PC-9 (cell line): Measurements from ENCODE around the gene KLHL6. TPM values are rescaled to one million over a fixed set of nuclear protein-coding genes. Genes with fewer than 3 reads are reported as not detected.

Experiments
- BruUV-seq: library from RNA; stranded (reverse); fragments of 400-500 nt; replicated peaks from 2 replicates; lab custom pipeline; 2021; lab: Mats Ljungman, UMichigan
- CTCF ChIA-PET: fragments of 300-600 bp; sonication (Branson Sonifier 250); formaldehyde crosslinking; loops from one replicate; lab custom pipeline; 2022; ENCODE audit warnings: antibody characterized with exemption; lab: Charles Lee
- POLR2A ChIA-PET: fragments of 300-600 bp; sonication (Branson Sonifier 250); formaldehyde crosslinking; loops from one replicate; lab custom pipeline; 2022; ENCODE audit warnings: antibody characterized with exemption; ENCODE audit not compliant: unreplicated experiment; lab: Charles Lee
- DNase-seq, 2 experiments: peaks; one replicate each; pipeline versions ENCODE4 v3.0.0 to v3.0.0-alpha.2; 2015 to 2022; ENCODE audit warnings: mixed read lengths in 1 of 2
- H2AFZ ChIP-seq: fragments of 200-600 bp; sonication (generic); 2 replicates; pipeline ENCODE4 v1.8.1; 2017; ENCODE audit warnings: antibody characterized with exemption
- H3F3A ChIP-seq: fragments of 200-600 bp; sonication (generic); 2 replicates; pipeline ENCODE4 v1.8.1; 2017; ENCODE audit warnings: antibody characterized with exemption, mild to moderate bottlenecking, low read depth; ENCODE audit not compliant: insufficient read depth
- H3K27ac ChIP-seq: fragments of 200-600 bp; sonication (generic); 2 replicates; pipeline ENCODE4 v1.6.1; 2016; ENCODE audit warnings: mixed run types
- H3K27me3 ChIP-seq: fragments of 200-600 bp; sonication (generic); 2 replicates; pipeline ENCODE4 v1.6.1; 2016; ENCODE audit warnings: low read depth, mixed run types; ENCODE audit not compliant: insufficient read depth
- H3K36me3 ChIP-seq: fragments of 200-600 bp; sonication (generic); 2 replicates; pipeline ENCODE4 v1.6.1; 2016; ENCODE audit warnings: low read depth, mixed run types
- H3K4me1 ChIP-seq: fragments of 200-600 bp; sonication (generic); replicated peaks from 2 replicates; pipeline ENCODE4 v1.6.1; 2016; ENCODE audit warnings: mixed run types; ENCODE audit not compliant: insufficient read depth
- H3K4me2 ChIP-seq: fragments of 200-600 bp; sonication (generic); 2 replicates; pipeline ENCODE4 v1.6.1; 2017; ENCODE audit warnings: mixed run types
- H3K4me3 ChIP-seq: fragments of 200-600 bp; sonication (generic); 2 replicates; pipeline ENCODE4 v1.6.1; 2016; ENCODE audit warnings: mixed run types
- H3K79me2 ChIP-seq: fragments of 200-600 bp; sonication (generic); 2 replicates; pipeline ENCODE4 v1.6.1; 2017; ENCODE audit warnings: low read depth, mixed run types
- H3K9me2 ChIP-seq: fragments of 200-600 bp; sonication (generic); 2 replicates; pipeline ENCODE4 v1.8.1; 2017; ENCODE audit warnings: mild to moderate bottlenecking; ENCODE audit not compliant: insufficient read depth
- H3K9me3 ChIP-seq: fragments of 200-600 bp; sonication (generic); 2 replicates; pipeline ENCODE4 v1.8.1; 2016; ENCODE audit warnings: low read depth; ENCODE audit not compliant: insufficient read depth
- H4K20me1 ChIP-seq: fragments of 200-600 bp; sonication (generic); 2 replicates; pipeline ENCODE4 v1.8.1; 2017; ENCODE audit not compliant: insufficient read depth
- CTCF ChIP-seq: fragments of 200-600 bp; sonication (generic); conservative IDR thresholded peaks from 2 replicates; pipeline ENCODE4 v1.6.1; 2017; ENCODE audit warnings: mixed run types, antibody characterized with exemption, mild to moderate bottlenecking, moderate library complexity
- EZH2 ChIP-seq: fragments of 200-600 bp; sonication (generic); IDR thresholded peaks from 2 replicates; pipeline ENCODE4 v1.8.0; 2017; ENCODE audit warnings: antibody characterized with exemption, low read depth
- intact Hi-C: fragments of 100-400 bp; cut with micrococcal nuclease; formaldehyde crosslinking; loops from one replicate; pipeline ENCODE4 v1.10.0; 2022; ENCODE audit not compliant: unreplicated experiment
- total RNA-seq: library from RNA; stranded (reverse); gene quantifications from 2 replicates; pipeline ENCODE4 v1.2.3, GENCODE V29; 2021

KLHL6 gene
- total RNA-seq, 1 experiment from 2014 or later = 0.04 TPM

DNA sequence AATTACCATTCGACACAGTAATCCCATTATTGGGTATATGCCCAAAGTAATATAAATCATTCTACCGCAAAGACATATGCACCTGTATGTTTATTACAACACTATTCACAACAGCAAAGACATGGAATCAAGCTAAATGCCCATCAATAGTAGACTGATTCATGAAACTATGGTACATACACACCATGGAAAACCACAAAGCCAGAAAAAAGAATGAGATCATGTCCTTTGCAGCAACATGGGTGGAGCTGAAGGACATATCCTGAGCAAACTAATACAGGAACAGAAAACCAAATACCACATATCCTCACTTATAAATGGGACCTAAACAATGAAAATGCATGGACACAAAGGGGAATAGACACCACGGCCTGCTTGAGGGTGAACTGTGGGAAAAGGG, 116.0 kb downstream of the KLHL6 start:
- peaks cover 21% of the 10 kb centered on the region for H3K9me3 ChIP-seq
- no peaks in the 10 kb centered on the region for H3F3A ChIP-seq
- intact Hi-C loops = no loop called here
- BruUV-seq = no TSS peak
- ChIA-PET POLR2A (interaction anchor here (0.6 kb wide), 1 partner anchor 16 kb away, joined by 3 read pairs; no protein-coding TSS in a partner anchor), CTCF (no interaction called here)
- TF ChIP-seq EZH2 (no peak), CTCF (no peak)
- no peak overlapping the region for H3K27ac ChIP-seq
- no peaks in the 10 kb centered on the region for H3K4me1 ChIP-seq
- H3K27me3 ChIP-seq = 0 out of 2 replicates have a peak, but pooled peaks cover 4% of the 10 kb centered on the region
- H3K9me2 ChIP-seq = no peaks in the 10 kb centered on the region
- no peak overlapping the region for H3K4me3 ChIP-seq
- no peak overlapping the region for H2AFZ ChIP-seq
- H4K20me1 ChIP-seq = no peaks in the 10 kb centered on the region
- H3K79me2 ChIP-seq = no peaks in the 10 kb centered on the region
- H3K4me2 ChIP-seq = no peak overlapping the region
- no peaks in the 10 kb centered on the region for H3K36me3 ChIP-seq
- DNase-seq = no peak

- Histone ChIP-seq H3K9me2 (no peaks in the 10 kb centered on the region), H2AFZ (no peak overlapping the region), H4K20me1 (no peaks in the 10 kb centered on the region), H3K36me3 (no peaks in the 10 kb centered on the region), H3K4me3 (no peak overlapping the region), H3K9me3 (peaks cover 13% of the 10 kb centered on the region), H3K27ac (no peak overlapping the region), H3F3A (no peaks in the 10 kb centered on the region), H3K4me2 (no peak overlapping the region), H3K27me3 (0 out of 2 replicates have a peak, but pooled peaks cover 4% of the 10 kb centered on the region), H3K79me2 (no peaks in the 10 kb centered on the region), H3K4me1 (no peaks in the 10 kb centered on the region)
- intact Hi-C loops = no loop called here
- peak in 1 of 2 experiments; percentile 8 for DNase-seq
- BruUV-seq = no TSS peak
- ChIA-PET CTCF (no interaction called here), POLR2A (no interaction called here)
- no peak for TF ChIP-seq CTCF
- TF ChIP-seq EZH2 = no peak
Measured at GRCh38 chr3:183438735-183439134, 116.8 kb downstream of the KLHL6 start.

GRCh38 chr3:183437666-183438564, 117.6 kb downstream of the KLHL6 start:
- Histone ChIP-seq H3K4me2 (no peak overlapping the region), H3K79me2 (no peaks in the 10 kb centered on the region), H4K20me1 (no peaks in the 10 kb centered on the region), H3F3A (no peaks in the 10 kb centered on the region), H3K27ac (no peak overlapping the region), H3K9me3 (peaks cover 5% of the 10 kb centered on the region), H3K27me3 (peaks cover 8% of the 10 kb centered on the region; the same call in 1 of the 2 replicates), H3K4me1 (no peaks in the 10 kb centered on the region), H2AFZ (no peak overlapping the region), H3K4me3 (no peak overlapping the region), H3K9me2 (no peaks in the 10 kb centered on the region), H3K36me3 (no peaks in the 10 kb centered on the region)
- TF ChIP-seq CTCF (no peak), EZH2 (no peak)
- BruUV-seq = no TSS peak
- ChIA-PET POLR2A (no interaction called here), CTCF (interaction anchor here (0.6 kb wide), 1 partner anchor 252 kb away, joined by 4 read pairs; no protein-coding TSS in a partner anchor)
- no peak for DNase-seq
- intact Hi-C loops = no loop called here

Other genes starting within 250 kb of the KLHL6 start
- gene MCF2L2, start 127.1 kb downstream of the KLHL6 start, total RNA-seq = 1.7 and 2.3 TPM in 2 replicates
- gene KLHL24, start 79.9 kb upstream of the KLHL6 start, total RNA-seq = 59.1 and 73.0 TPM in 2 replicates
- gene YEATS2, start 142.1 kb upstream of the KLHL6 start, total RNA-seq = 36.5 and 37.2 TPM in 2 replicates